Caco-2 (cell line): ENCODE measurements around the gene REC114. TPM values are rescaled to one million over a fixed set of nuclear protein-coding genes. Genes with fewer than 3 reads are reported as not detected.
"Not testable (repeated sequence)": the region's sequence is repeated elsewhere in the genome, so short reads cannot be mapped to it uniquely, and the experiment has no call there.

ENCODE experiments used
- BruUV-seq: library from RNA; stranded (reverse); fragments of 400-500 nt; replicated peaks from 2 replicates; lab custom pipeline; 2021; lab: Mats Ljungman, UMichigan
- CTCF ChIA-PET: fragments of 300-600 bp; sonication (Branson Sonifier 250); formaldehyde crosslinking; loops from one replicate; lab custom pipeline; 2022; ENCODE audit warnings: antibody characterized with exemption; lab: Charles Lee
- POLR2A ChIA-PET: fragments of 300-600 bp; sonication (Branson Sonifier 250); formaldehyde crosslinking; loops from one replicate; lab custom pipeline; 2022; ENCODE audit warnings: antibody characterized with exemption; lab: Charles Lee
- DNase-seq, 2 experiments: peaks; one replicate each; pipeline versions ENCODE4 v3.0.0 to v3.0.0-alpha.2; 2020 to 2022
- H3K27me3 ChIP-seq: replicated peaks from 2 replicates; pipeline ENCODE4 v1.6.0; 2011; ENCODE audit warnings: low read length; ENCODE audit not compliant: control insufficient read depth, insufficient read depth
- H3K36me3 ChIP-seq: 2 replicates; pipeline ENCODE4 v1.5.1; 2011; ENCODE audit warnings: low read length; ENCODE audit not compliant: control insufficient read depth, insufficient read depth
- H3K4me1 ChIP-seq: fragments of 250-450 bp; sonication (Bioruptor Pico); 2 replicates; pipeline ENCODE4 v1.5.1; 2020; ENCODE audit warnings: mild to moderate bottlenecking
- H3K4me3 ChIP-seq: 2 replicates; pipeline ENCODE4 v1.5.1; 2011; ENCODE audit warnings: low read depth, mild to moderate bottlenecking, control low read depth, low read length
- H3K9me3 ChIP-seq: fragments of 250-450 bp; sonication (Bioruptor Pico); 2 replicates; pipeline ENCODE4 v1.5.1; 2020; ENCODE audit warnings: mild to moderate bottlenecking, moderate library complexity
- H3K27ac Mint-ChIP-seq: one replicate; pipeline ENCODE4 v1.8.0; 2022; ENCODE audit warnings: mixed read lengths; ENCODE audit not compliant: unreplicated experiment
- H3K27me3 Mint-ChIP-seq: one replicate; pipeline ENCODE4 v1.8.0; 2022; ENCODE audit warnings: mixed read lengths; ENCODE audit not compliant: insufficient read depth, unreplicated experiment
- H3K36me3 Mint-ChIP-seq: one replicate; pipeline ENCODE4 v1.8.0; 2022; ENCODE audit warnings: mild to moderate bottlenecking, mixed read lengths; ENCODE audit not compliant: insufficient read depth, unreplicated experiment
- H3K4me1 Mint-ChIP-seq: one replicate; pipeline ENCODE4 v1.8.0; 2022; ENCODE audit warnings: low read depth, mixed read lengths; ENCODE audit not compliant: unreplicated experiment
- H3K4me3 Mint-ChIP-seq: one replicate; pipeline ENCODE4 v1.8.0; 2022; ENCODE audit warnings: mild to moderate bottlenecking, moderate library complexity, mixed read lengths; ENCODE audit not compliant: unreplicated experiment
- H3K9me3 Mint-ChIP-seq: one replicate; pipeline ENCODE4 v1.8.0; 2022; ENCODE audit warnings: mixed read lengths; ENCODE audit not compliant: unreplicated experiment
- intact Hi-C: fragments of 100-400 bp; cut with micrococcal nuclease; formaldehyde crosslinking; loops from one replicate; pipeline ENCODE4 v1.10.0; 2022; ENCODE audit not compliant: unreplicated experiment
- total RNA-seq: library from RNA; stranded (reverse); gene quantifications from 2 replicates; pipeline ENCODE4 v1.2.3, GENCODE V29; 2022
- TF ChIP-seq, protein P1 (sequence below), 2 experiments: fragments of 200-600 bp in 1 of 2; IDR thresholded peaks; 1 replicate in 1 of 2; 2 replicates in 1 of 2; pipeline versions ENCODE4 v1.5.1 to v1.8.0; 2011 to 2022; ENCODE audit warnings: antibody characterized with exemption in 1 of 2, control low read depth in 1 of 2, inconsistent platforms in 1 of 2, low read depth in 1 of 2, low read length in 1 of 2, mild to moderate bottlenecking in 1 of 2, moderate library complexity in 1 of 2; ENCODE audit not compliant: insufficient read depth in 1 of 2, severe bottlenecking in 1 of 2, unreplicated experiment in 1 of 2

REC114 gene
- total RNA-seq, 1 experiment from 2014 or later: not detected

- H3K9me3 Mint-ChIP-seq: no peaks in the 10 kb centered on the region
- TF ChIP-seq, protein P1, sequence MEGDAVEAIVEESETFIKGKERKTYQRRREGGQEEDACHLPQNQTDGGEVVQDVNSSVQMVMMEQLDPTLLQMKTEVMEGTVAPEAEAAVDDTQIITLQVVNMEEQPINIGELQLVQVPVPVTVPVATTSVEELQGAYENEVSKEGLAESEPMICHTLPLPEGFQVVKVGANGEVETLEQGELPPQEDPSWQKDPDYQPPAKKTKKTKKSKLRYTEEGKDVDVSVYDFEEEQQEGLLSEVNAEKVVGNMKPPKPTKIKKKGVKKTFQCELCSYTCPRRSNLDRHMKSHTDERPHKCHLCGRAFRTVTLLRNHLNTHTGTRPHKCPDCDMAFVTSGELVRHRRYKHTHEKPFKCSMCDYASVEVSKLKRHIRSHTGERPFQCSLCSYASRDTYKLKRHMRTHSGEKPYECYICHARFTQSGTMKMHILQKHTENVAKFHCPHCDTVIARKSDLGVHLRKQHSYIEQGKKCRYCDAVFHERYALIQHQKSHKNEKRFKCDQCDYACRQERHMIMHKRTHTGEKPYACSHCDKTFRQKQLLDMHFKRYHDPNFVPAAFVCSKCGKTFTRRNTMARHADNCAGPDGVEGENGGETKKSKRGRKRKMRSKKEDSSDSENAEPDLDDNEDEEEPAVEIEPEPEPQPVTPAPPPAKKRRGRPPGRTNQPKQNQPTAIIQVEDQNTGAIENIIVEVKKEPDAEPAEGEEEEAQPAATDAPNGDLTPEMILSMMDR (IDR thresholded peaks at IDR 0.05; ENCODE audit: insufficient read depth in 1 of 2, low read depth in 1 of 2, low read length in 1 of 2, severe bottlenecking in 1 of 2, unreplicated experiment in 1 of 2): no peak
- DNase-seq: no peak
- Histone ChIP-seq H3K4me3 (no peak overlapping the region), H3K9me3 (no peaks in the 10 kb centered on the region), H3K4me1 (no peaks in the 10 kb centered on the region), H3K27me3 (no peaks in the 10 kb centered on the region), H3K36me3 (no peaks in the 10 kb centered on the region)
- CTCF ChIA-PET: no interaction called here
- POLR2A ChIA-PET: no interaction called here
- no peaks in the 10 kb centered on the region for H3K36me3 Mint-ChIP-seq
- intact Hi-C loops: no loop called here
- no TSS peak for BruUV-seq
- peaks cover 17% of the 10 kb centered on the region for H3K27me3 Mint-ChIP-seq
- H3K4me1 Mint-ChIP-seq: no peaks in the 10 kb centered on the region
- H3K4me3 Mint-ChIP-seq: no peak overlapping the region
- H3K27ac Mint-ChIP-seq: no peak overlapping the region
Observed at GRCh38 chr15:73438651-73439050, 4.3 kb upstream of the REC114 start.

DNA sequence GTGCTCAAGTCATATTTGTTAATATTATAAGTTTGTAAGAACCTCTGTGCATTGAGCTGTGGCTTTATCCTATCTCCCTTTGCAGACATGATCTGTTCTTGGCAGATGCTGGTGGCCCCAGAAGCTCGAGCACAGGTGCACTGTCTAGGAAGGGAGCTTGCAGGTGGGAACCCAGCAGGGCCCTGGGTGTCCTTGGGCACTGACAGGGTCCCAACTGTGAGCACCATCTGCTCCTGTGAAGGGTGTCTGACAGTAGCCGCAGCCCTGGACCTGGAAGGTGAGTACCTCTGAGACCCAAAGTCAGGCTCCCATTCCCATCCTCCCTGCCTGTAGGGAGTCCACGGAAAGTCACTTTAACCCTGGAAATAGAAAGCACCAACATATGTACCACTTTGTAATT lies 2.4 kb upstream of the REC114 start:
- Mint-ChIP-seq H3K9me3 (no peaks in the 10 kb centered on the region), H3K27ac (no peak overlapping the region), H3K4me1 (no peaks in the 10 kb centered on the region), H3K4me3 (no peak overlapping the region), H3K27me3 (peaks cover 19% of the 10 kb centered on the region), H3K36me3 (no peaks in the 10 kb centered on the region)
- Histone ChIP-seq H3K9me3 (no peaks in the 10 kb centered on the region), H3K4me3 (no peak overlapping the region), H3K36me3 (no peaks in the 10 kb centered on the region), H3K4me1 (no peaks in the 10 kb centered on the region), H3K27me3 (no peaks in the 10 kb centered on the region)
- TF ChIP-seq, protein P1 (IDR thresholded peaks at IDR 0.05; ENCODE audit: insufficient read depth in 1 of 2, low read depth in 1 of 2, low read length in 1 of 2, severe bottlenecking in 1 of 2, unreplicated experiment in 1 of 2): no peak
- intact Hi-C loops: no loop called here
- DNase-seq: no peak
- POLR2A ChIA-PET: no interaction called here
- CTCF ChIA-PET: no interaction called here
- no TSS peak for BruUV-seq

DNA sequence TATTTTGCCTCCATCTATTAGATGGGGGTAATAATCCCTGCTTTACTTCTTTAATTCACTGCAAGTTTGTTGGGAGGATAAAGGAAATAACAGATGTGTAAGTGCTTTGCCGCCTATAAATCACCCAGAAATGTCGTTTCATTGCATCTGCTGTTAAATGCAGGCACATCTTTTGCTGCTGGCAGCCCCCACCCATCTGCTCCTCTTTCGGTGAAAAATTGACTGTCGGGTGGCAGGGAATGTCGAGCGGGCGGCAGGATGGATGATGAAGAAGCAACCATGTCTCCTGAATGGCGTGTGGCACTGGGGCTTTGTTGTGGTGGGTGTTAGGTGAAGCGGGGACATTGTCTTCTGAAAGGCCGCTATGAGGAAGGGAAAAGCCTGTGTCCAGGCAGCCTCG lies 543 bp upstream of the REC114 start:
- peaks cover 20% of the 10 kb centered on the region for H3K27me3 Mint-ChIP-seq
- intact Hi-C loops: no loop called here
- no peak for DNase-seq
- BruUV-seq: no TSS peak
- H3K9me3 Mint-ChIP-seq: no peaks in the 10 kb centered on the region
- Histone ChIP-seq H3K9me3 (no peaks in the 10 kb centered on the region), H3K4me1 (no peaks in the 10 kb centered on the region), H3K4me3 (no peak overlapping the region), H3K36me3 (no peaks in the 10 kb centered on the region), H3K27me3 (no peaks in the 10 kb centered on the region)
- POLR2A ChIA-PET: no interaction called here
- no peak overlapping the region for H3K4me3 Mint-ChIP-seq
- TF ChIP-seq, protein P1 (IDR thresholded peaks at IDR 0.05; ENCODE audit: insufficient read depth in 1 of 2, low read depth in 1 of 2, low read length in 1 of 2, severe bottlenecking in 1 of 2, unreplicated experiment in 1 of 2): no peak
- no peak overlapping the region for H3K27ac Mint-ChIP-seq
- no peaks in the 10 kb centered on the region for H3K4me1 Mint-ChIP-seq
- CTCF ChIA-PET: no interaction called here
- no peaks in the 10 kb centered on the region for H3K36me3 Mint-ChIP-seq

- POLR2A ChIA-PET, DNase-seq, H3K4me3 ChIP-seq, H3K4me1 ChIP-seq, H3K9me3 ChIP-seq, CTCF ChIA-PET, intact Hi-C loops, H3K36me3 ChIP-seq, H3K4me3 Mint-ChIP-seq, H3K27ac Mint-ChIP-seq, H3K4me1 Mint-ChIP-seq, H3K27me3 ChIP-seq, H3K36me3 Mint-ChIP-seq, BruUV-seq: not testable (repeated sequence)
- Mint-ChIP-seq H3K9me3 (peaks cover 25% of the 10 kb centered on the region), H3K27me3 (peaks cover 22% of the 10 kb centered on the region)
Observed at GRCh38 chr15:73447471-73447870, 4.5 kb downstream of the REC114 start.

DNA sequence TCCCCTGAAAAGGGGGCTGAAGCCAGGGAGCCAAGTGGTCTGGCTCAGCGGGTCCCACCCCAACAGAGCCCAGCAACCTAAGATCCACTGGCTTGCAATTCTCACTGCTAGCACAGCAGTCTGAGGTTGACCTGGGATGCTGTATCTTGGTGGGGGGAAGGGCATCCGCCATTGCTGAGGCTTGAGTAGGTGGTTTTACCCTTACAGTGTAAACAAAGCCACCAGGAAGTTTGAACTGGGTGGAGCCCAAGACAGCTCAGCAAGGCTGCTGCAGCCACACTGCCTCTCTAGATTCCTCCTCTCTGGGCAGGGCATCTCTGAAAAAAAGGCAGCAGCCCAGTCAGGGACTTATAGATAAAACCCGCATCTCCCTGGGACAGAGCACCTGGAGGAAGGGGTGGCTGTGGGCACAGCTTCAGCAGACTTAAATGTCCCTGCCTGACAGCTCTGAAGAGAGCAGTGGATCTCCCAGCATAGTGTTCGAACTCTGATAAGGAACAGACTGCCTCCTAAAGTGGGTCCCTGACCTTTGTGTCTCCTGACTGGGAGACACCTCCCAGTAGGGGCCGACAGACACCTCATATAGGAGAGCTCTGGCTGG lies 5.3 kb downstream of the REC114 start:
- H3K4me1 Mint-ChIP-seq, H3K27me3 ChIP-seq, H3K4me3 Mint-ChIP-seq, H3K9me3 ChIP-seq, H3K36me3 ChIP-seq, BruUV-seq, POLR2A ChIA-PET, H3K36me3 Mint-ChIP-seq, H3K4me3 ChIP-seq, DNase-seq, H3K27ac Mint-ChIP-seq, H3K4me1 ChIP-seq, intact Hi-C loops: not testable (repeated sequence)
- Mint-ChIP-seq H3K27me3 (peaks cover 22% of the 10 kb centered on the region), H3K9me3 (peaks cover 25% of the 10 kb centered on the region)
- CTCF ChIA-PET: interaction anchor here (0.9 kb wide), 1 partner anchor 204 kb away, joined by 3 read pairs; no protein-coding TSS in a partner anchor
